GM12878 (cell line): ENCODE results near the gene THRB. TPM values are rescaled to one million over a fixed set of nuclear protein-coding genes. Genes with fewer than 3 reads are reported as not detected.

Source experiments
- ATAC-seq: fragments of 200-7000 bp; cut with Tn5 transposase; 3 replicates; pipeline ENCODE4 v1.9.1; 2020; ENCODE audit warnings: mild to moderate bottlenecking, moderate library complexity
- BruUV-seq: library from RNA; stranded (reverse); fragments of 400-500 nt; replicated peaks from 2 replicates; lab custom pipeline; 2021; lab: Mats Ljungman, UMichigan
- CTCF ChIA-PET: fragments of 300-600 bp; sonication (Branson Sonifier 250); formaldehyde crosslinking; extraction: SDS; loops from one replicate; lab custom pipeline; 2021; ENCODE audit warnings: inconsistent platforms; lab: Yijun Ruan, JAX
- POLR2A ChIA-PET: fragments of 350-600 bp; formaldehyde crosslinking; extraction: SDS; loops from one replicate; lab custom pipeline; 2021; ENCODE audit warnings: inconsistent platforms; lab: Charles Lee
- RAD21 ChIA-PET: fragments of 300-600 bp; sonication (Branson Sonifier 250); formaldehyde crosslinking; loops from one replicate; lab custom pipeline; 2023; ENCODE audit warnings: antibody characterized with exemption; ENCODE audit not compliant: unreplicated experiment; lab: Charles Lee
- SMC1A ChIA-PET: fragments of 300-600 bp; sonication (Branson Sonifier 250); formaldehyde crosslinking; loops from one replicate; lab custom pipeline; 2023; ENCODE audit not compliant: unreplicated experiment, uncharacterized antibody; lab: Charles Lee
- DNase-seq: peaks from one replicate; pipeline ENCODE4 v3.0.0-alpha.2; 2011; ENCODE audit warnings: low read depth, low spot score
- FAIRE-seq: peaks from 3 replicates; lab custom pipeline; 2011; peaks lifted over from hg19 to GRCh38; lab: Jason Lieb, UNC
- H2AFZ ChIP-seq: 2 replicates; pipeline ENCODE4 v1.6.0; 2011; ENCODE audit warnings: low read depth, low read length, control low read depth; ENCODE audit not compliant: control insufficient read depth
- H3K27ac ChIP-seq: 2 replicates; pipeline ENCODE4 v1.5.1; 2011; ENCODE audit warnings: control low read depth; ENCODE audit not compliant: control insufficient read depth, insufficient read depth
- H3K27me3 ChIP-seq, 2 experiments: replicated peaks in 1 of 2; 2 replicates each; pipeline versions ENCODE4 v1.6.0 to v1.6.1; 2011; ENCODE audit warnings: low read length in 1 of 2; ENCODE audit not compliant: control insufficient read depth in 2 of 2, insufficient read depth in 2 of 2
- H3K36me3 ChIP-seq, 2 experiments: 2 replicates each; pipeline ENCODE4 v1.5.1; 2011; ENCODE audit warnings: low read length in 1 of 2; ENCODE audit not compliant: control insufficient read depth in 2 of 2, insufficient read depth in 2 of 2
- H3K4me1 ChIP-seq: 2 replicates; pipeline ENCODE4 v1.6.1; 2011; ENCODE audit warnings: mild to moderate bottlenecking, low read length, moderate library complexity, mixed read lengths; ENCODE audit not compliant: control insufficient read depth, insufficient read depth
- H3K4me2 ChIP-seq: 2 replicates; pipeline ENCODE4 v1.6.0; 2011; ENCODE audit warnings: control low read depth; ENCODE audit not compliant: control insufficient read depth, insufficient read depth
- H3K4me3 ChIP-seq: fragments of 200-600 bp; sonication (generic); 2 replicates; pipeline ENCODE4 v1.5.1; 2016
- H3K79me2 ChIP-seq: 2 replicates; pipeline ENCODE4 v1.6.0; 2011; ENCODE audit warnings: low read length; ENCODE audit not compliant: control insufficient read depth, insufficient read depth
- H3K9ac ChIP-seq: 2 replicates; pipeline ENCODE4 v1.8.0; 2011; ENCODE audit warnings: low read length, control low read depth, mixed read lengths; ENCODE audit not compliant: control insufficient read depth, insufficient read depth
- H3K9me3 ChIP-seq: replicated peaks from 3 replicates; pipeline ENCODE4 v1.5.1; 2011; ENCODE audit warnings: mild to moderate bottlenecking, low read length; ENCODE audit not compliant: control insufficient read depth, insufficient read depth
- H4K20me1 ChIP-seq: 2 replicates; pipeline ENCODE4 v1.6.0; 2011; ENCODE audit not compliant: control insufficient read depth, insufficient read depth
- CEBPZ ChIP-seq: fragments of 150-350 bp; IDR thresholded peaks from 2 replicates; pipeline ENCODE4 v1.6.1; 2016; ENCODE audit warnings: low read depth, low read length
- NBN ChIP-seq: fragments of 450-650 bp; IDR thresholded peaks from 2 replicates; pipeline ENCODE4 v1.6.1; 2016
- SP1 ChIP-seq: IDR thresholded peaks from one replicate; pipeline ENCODE4 v1.6.1; 2011; ENCODE audit warnings: low read depth, low read length
- SUPT20H ChIP-seq: IDR thresholded peaks from 2 replicates; pipeline ENCODE4 v1.6.1; 2011; ENCODE audit warnings: low read depth, mild to moderate bottlenecking, low read length, moderate library complexity, borderline replicate concordance; ENCODE audit not compliant: control insufficient read depth
- WGBS: methylation state at CpG from one replicate; pipeline ENCODE4 v1.1.6; 2016; ENCODE audit warnings: low lambda C conversion rate; ENCODE audit not compliant: insufficient replicate concordance, insufficient coverage; ENCODE audit errors: missing lambda C conversion rate; 5-methylcytosine and 5-hydroxymethylcytosine counted together
- in situ Hi-C: fragments of 300-500 bp; cut with MboI; formaldehyde crosslinking; loops from 9 replicates; pipeline ENCODE4 v1.14.3; 2018; ENCODE audit warnings: mixed read lengths
- intact Hi-C: fragments of 100-400 bp; cut with micrococcal nuclease; formaldehyde crosslinking; loops from one replicate; pipeline ENCODE4 v1.14.2; 2022; ENCODE audit not compliant: unreplicated experiment
- polyA plus RNA-seq, 11 experiments: library from polyadenylated mRNA; depleted of rRNA in 4 of 11; unstranded in 6 of 11; stranded (reverse) in 5 of 11; fragments of >200 nt; fragmentation: Nextera tagmentation in 4 of 11; fragmentation: Illumina TruSeq in 1 of 11; extraction: Ambion mirVana in 4 of 11; extraction: Trizol in 1 of 11; gene quantifications; 1 replicate in 1 of 11; 2 replicates in 10 of 11; pipeline versions ENCODE4 v1.2.1 to v1.2.3, GENCODE V29; 2011 to 2016; ENCODE audit warnings: inconsistent platforms in 2 of 11, missing spikeins in 2 of 11, low read depth in 1 of 11
- total RNA-seq, 4 experiments: library from RNA; depleted of rRNA in 3 of 4; stranded (reverse); fragments of >200 nt in 3 of 4; fragmentation: Illumina TruSeq in 1 of 4; extraction: Trizol in 1 of 4; gene quantifications; 2 replicates each; pipeline versions ENCODE4 v1.2.1 to v1.2.3, GENCODE V29; 2013 to 2021

Gene THRB
- total and polyA plus RNA-seq, 10 of the 15 experiments (the other 5 are each of a cell fraction or from before 2014, with no cell fraction given): 0.05 TPM; not detected in 9

GRCh38 chr3:24226397-24226796 lies 268.3 kb downstream of the THRB start (continued):
- TF ChIP-seq CEBPZ (no peak), SP1 (no peak), SUPT20H (no peak)

- no peak overlapping the region for H3K27ac ChIP-seq
- H3K9ac ChIP-seq: no peak overlapping the region
- no peaks in the 10 kb centered on the region for H3K36me3 ChIP-seq
- intact Hi-C loops: no loop called here
- H4K20me1 ChIP-seq: no peaks in the 10 kb centered on the region
- ChIA-PET SMC1A (interaction anchor here (1.0 to 1.6 kb wide), 4 partner anchors 8 to 226 kb away, joined by 4 to 6 read pairs (median 4); no protein-coding TSS in a partner anchor), RAD21 (no interaction called here), POLR2A (interaction anchor here (0.6 kb wide), 1 partner anchor 1218 kb away, joined by 3 read pairs; no protein-coding TSS in a partner anchor), CTCF (interaction anchor here (0.8 to 1.5 kb wide), 4 partner anchors 15 to 337 kb away, joined by 3 to 4 read pairs (median 3); no protein-coding TSS in a partner anchor)
- ATAC-seq: no peak
- H3K79me2 ChIP-seq: no peaks in the 10 kb centered on the region
- H3K4me3 ChIP-seq: no peak overlapping the region
- H3K27me3 ChIP-seq: peaks cover 0 to 4% of the 10 kb centered on the region in 2 experiments; a peak in 2 of 4 replicates
- no peak for TF ChIP-seq NBN
- no peak overlapping the region for H3K4me2 ChIP-seq
- DNase-seq: no peak
- no peaks in the 10 kb centered on the region for H3K4me1 ChIP-seq
- H2AFZ ChIP-seq: no peak overlapping the region
- H3K9me3 ChIP-seq: no peaks in the 10 kb centered on the region
- 36% methylated on average over 5 of the region's 5 CpGs for WGBS
- FAIRE-seq: no peak
- no TSS peak for BruUV-seq
- in situ Hi-C loops: no loop called here
Measured at GRCh38 chr3:24225385-24225950, 269.2 kb downstream of the THRB start.
